HG03469 (cell line): ENCODE results near the gene MSMB.
"Not testable (repeated sequence)": the region's sequence is repeated elsewhere in the genome, so short reads cannot be mapped to it uniquely, and the experiment has no call there.

Experiments used
- ATAC-seq: cut with Tn5 transposase; IDR thresholded peaks from one replicate; pipeline ENCODE4 v1.9.1; 2021; ENCODE audit warnings: mild to moderate bottlenecking, moderate library complexity, moderate number of reproducible peaks; ENCODE audit not compliant: unreplicated experiment

Gene MSMB

DNA sequence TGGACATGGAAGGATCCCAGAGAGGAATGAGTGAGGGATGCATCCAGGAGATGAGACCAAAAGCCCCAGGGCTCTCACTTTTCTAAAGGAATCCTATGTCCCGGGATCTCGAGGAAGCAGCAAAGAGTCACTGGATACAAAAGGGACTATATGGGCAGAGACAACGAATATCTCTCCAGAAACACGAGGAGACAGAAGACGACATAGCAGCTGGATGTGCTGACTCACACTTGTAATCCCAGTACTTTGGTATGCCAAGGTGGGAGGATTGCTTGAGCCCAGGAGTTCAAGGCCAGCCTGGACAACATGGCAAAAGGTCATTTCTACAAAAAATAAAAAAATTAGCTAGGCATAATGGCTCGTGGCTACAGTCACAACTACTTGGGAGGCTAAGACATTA lies 24.7 kb upstream of the MSMB start:
- no peak for ATAC-seq

DNA sequence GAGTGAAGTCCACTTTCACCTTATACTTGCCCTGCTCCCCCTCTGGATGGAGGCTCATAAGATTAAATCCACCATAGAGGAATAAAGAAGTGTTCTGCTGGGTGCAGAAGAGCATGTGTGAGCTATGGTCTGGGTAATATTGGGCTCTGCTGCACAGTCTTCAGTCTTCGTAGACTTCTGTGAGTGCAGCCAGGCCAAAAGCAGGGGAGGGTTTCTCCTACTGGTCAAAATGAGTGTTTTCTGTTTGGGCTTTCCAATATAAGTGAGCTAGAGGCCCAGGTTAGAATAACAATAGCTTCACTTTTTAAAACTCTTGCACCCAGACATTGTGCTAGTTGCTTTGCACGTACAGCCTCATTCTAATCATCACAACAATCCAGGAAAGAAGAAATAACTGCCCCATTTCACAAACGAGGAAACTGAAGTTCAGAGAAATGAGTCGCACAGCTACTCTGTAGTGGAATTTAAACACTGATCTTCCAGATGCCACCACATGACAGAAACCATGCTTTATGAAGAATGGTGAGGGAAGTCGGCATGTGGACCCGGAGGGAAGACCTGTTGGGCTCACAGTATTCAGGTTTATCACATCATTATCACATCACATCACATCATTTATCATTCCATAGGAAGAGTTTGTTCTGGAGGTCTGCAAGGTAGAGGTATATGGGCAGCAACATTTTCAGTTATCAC lies 23.8 kb upstream of the MSMB start:
- ATAC-seq: no peak

DNA sequence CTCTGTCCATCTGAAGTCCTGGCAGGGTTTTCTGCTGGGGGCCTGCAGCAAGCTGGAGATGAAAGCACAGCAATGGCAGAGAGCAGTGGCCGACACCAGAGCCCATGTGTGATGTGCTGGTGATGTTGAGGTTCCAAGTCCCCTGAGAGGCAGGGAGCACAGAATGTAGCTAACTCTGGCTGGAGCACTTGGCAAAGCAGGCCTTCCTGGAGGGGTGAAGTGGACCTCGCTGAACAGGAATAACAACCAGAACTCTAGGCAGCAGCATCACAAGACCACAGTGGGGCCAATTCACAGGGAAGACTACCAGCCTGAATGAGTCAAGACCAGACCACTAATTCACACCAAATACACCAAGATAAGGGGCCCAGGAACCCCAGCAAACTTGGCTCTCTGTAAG lies 22.8 kb upstream of the MSMB start:
- ATAC-seq: no peak

DNA sequence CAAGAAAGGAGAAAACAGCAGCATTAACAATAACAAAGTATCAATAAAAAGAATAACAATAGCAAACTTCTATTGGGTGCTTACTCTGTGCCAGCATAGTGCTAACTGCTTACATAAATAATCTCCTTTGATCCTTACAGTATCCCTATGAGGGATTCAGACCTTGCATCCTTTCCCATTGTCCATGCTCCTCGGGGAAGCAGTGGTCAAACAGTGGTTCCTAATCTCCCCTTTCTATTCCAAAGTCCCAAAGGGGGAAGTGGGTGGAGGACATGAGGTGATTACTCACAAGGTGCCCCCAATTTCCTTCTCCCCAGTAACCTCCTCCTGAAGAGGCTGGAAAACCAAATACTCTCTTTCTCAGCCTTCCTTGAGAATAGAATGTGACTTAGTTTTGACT lies 22.0 kb upstream of the MSMB start:
- ATAC-seq: no peak

- no peak for ATAC-seq
Measured at GRCh38 chr10:46064269-46064817, 18.3 kb upstream of the MSMB start.

DNA sequence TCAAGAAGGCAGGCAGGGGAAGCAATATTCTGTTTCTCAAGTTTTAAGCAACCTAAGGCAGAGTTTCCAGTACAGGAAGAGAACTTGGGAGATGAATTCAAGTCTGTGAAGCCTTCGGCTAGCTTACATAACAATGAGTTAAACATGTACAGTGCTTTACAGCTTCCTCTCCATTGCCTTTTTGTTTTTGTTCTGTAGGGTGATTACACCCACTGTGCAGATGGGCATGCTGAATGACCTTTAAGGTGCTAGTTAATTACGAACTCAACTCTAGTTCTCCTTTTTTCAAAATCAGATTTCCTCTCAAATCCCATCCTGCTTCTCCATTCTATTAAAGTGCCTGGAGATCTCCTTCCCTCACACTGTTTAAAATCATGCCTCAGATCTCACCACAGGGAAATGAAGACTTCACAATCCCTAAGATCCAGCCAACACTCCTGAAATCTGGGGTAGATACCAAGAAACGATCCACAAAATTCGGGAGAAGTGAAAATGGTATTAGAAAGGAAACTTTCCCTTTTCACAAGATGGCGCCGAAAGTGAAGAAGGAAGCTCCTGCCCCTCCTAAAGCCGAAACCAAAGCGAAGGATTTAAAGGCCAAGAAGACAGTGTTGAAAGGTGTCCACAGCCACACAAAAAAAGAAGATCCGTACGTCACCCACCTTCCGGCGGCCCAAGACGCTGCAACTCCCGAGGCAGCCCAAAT lies 16.8 kb upstream of the MSMB start:
- ATAC-seq: no peak

DNA sequence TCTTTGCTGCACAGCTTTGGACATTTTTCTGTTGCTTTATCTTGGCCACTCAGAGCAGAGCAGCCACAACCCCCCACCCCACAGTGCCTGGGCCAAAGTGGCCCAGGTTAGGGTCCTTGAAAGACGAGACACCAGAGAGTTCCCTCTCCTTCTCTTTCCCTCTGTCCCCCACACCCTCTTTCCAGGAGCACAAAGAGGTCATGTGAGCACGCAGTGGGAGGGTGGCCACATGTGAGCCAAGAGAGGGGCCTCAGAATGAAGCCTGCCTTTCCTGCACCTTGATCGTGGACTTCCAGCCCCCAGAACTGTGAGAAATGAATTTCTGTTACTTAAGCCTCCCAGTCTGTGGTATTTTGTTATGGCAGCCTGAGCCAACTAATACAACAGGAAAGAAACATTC lies 14.6 kb upstream of the MSMB start:
- no peak for ATAC-seq

DNA sequence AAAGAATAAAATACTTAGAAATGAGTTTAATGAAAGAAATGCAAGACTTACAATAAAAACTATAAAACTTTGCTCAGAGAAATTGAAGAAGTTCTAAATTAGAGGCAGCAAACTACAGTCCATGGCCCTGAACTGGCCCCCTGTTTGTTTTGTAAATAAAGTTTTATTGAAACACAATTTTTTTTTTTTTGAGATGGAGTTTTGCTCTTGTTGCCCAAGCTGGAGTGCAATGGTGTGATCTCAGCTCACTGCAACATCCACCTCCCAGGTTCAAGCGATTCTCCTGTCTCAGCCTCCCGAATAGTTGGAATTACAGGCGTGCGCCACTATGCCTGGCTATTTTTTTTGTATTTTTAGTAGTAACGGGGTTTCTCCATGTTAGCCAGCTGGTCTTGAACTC lies 11.9 kb upstream of the MSMB start:
- not testable (repeated sequence) for ATAC-seq

DNA sequence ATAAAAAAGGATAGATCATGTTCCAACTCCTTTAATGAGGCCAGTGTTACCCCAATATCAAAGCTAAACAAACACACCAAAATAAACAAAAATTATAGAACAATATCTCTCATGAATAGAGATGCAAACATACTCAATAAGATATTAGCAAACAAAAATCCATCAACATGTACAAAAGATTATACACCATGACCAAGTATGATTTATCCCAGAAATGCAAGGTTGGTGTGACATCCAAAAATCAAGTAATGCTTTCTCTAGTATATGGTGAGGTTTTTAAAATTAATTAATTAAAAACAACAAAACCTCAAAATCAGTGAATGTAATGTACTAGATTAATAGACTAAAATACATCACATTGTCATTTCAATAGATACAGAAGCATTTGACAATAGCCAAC lies 11.0 kb upstream of the MSMB start:
- no peak for ATAC-seq

DNA sequence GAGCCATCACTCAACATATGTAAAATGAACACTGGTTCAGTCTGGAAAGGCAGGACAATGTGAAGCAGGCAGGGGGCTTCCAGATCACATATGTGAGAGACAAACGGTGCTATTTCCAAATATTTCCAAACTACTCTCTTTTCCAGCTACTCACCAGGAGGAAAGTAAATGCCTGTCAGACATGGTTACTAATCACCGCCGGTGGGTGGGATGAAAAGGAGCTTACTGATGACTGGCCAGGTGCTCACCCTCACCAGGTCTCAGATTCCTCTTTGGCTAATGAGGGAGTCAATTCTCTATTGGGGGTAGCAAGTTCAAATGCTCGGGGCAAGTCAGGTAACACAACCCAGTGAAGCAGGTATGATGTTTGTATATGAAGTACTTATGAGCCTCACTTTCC lies 9.7 kb upstream of the MSMB start:
- no peak for ATAC-seq

- no peak for ATAC-seq
Measured at GRCh38 chr10:46053534-46054434, 7.7 kb upstream of the MSMB start.

- no peak for ATAC-seq
Measured at GRCh38 chr10:46052791-46053375, 6.8 kb upstream of the MSMB start.

DNA sequence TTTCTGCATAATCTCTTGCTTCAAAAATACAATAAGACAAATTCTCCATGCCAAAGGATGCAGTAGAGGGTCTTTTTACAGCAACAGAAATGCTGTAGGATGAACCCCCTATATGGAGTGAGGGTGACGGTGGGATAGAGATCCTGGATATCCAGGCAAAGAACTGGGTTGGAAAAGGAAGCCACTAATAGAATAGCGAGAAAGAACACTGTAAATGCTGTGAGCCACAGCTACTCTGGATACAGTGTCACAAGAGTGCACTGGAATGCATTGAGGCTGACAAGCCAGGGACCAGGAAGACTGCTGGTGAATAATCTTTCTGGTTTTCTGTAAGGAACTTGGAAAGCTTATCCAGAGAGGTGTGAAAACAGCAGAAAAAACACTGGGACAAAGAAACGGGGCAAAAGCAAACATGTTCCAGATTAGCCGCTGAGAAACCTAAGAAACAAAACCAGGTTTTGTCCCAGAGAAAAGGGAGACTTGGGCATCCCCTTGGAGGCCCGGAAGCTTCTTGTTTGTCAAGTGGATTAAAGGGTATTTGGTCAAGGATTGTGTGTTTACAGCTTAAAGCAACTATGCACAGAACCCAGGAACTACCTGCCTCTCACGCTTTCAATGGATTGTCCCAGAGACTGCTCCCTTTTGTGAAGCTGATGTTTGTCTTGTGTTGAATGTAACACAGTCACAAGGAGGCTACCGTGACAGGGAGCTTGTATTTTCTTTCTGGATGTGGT lies 6.2 kb upstream of the MSMB start:
- no peak for ATAC-seq

DNA sequence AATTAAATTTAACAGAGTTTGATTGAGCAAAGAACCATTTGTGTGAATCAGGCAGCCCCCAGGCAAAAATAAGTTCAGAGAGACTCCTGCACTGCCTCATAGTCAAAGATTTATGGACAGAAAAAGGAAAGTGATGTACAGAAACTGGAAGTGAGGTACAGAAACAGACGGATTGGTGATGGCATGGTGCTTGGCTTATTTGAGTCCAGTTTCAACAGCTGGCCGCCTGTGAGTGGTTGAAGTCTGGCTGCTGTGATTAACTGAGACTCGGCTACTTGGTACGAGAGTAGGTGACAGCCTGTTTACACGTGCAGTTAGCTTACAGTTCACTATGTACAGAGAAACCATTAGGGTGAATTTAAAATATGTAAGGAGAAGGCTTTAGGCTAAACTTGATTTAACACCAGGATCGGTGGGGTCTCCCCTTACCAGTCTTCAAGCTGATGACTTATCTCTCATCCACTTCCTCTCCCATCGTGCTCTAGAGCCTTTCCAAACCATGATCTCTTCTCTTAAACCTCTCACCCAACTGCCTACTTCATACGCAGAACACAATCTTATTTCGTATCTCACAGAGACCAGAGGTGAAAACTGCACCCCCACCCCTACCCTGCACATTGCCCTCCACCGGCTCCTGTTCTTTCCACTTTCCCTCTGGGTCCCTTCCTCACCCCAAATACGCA lies 5.0 kb upstream of the MSMB start:
- no peak for ATAC-seq

GRCh38 chr10:46049497-46049831 lies 3.4 kb upstream of the MSMB start:
- not testable (repeated sequence) for ATAC-seq

GRCh38 chr10:46048152-46048551 lies 2.1 kb upstream of the MSMB start:
- no peak for ATAC-seq

DNA sequence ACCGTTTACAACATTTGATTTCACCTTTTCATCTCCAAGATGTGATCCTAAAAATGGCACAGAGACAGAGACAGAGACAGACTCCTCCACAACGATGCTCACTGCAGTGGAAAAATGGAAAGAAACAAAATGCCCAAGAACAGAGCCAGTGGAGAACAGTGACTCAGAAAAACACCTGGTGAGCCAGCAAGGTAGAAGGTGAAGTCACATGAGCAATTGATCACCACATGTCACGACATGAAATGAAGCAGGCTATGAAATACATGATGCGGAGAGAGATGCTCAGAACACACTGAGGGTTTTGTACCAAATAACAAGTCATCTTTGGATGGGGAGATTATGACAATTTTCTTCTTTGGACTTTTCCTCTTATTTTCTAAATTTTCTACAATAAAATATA lies 3.5 kb downstream of the MSMB start:
- ATAC-seq: no peak

DNA sequence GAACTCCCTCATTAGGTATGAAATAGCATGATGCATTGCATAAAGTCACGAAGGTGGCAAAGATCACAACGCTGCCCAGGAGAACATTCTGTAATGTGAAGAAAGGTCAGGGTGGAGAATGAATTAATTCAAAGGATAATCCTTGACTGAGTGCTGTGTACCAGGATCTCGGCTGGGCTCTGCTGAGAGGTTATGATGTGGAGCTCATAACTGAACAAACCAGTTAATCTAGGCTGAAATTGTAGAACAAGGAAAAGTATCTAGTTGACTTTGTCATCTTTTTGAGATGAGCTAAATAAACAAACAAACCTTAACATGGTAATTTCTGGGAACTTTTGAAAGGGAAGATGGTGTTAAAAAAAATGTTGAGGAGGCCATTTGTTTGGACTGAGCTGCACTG lies 6.1 kb downstream of the MSMB start:
- ATAC-seq: no peak

GRCh38 chr10:46037107-46037825 lies 8.8 kb downstream of the MSMB start:
- no peak for ATAC-seq
